ENCODE results near the gene FNIP1. TPM values are rescaled to one million over a fixed set of nuclear protein-coding genes. Genes with fewer than 3 reads are reported as not detected.
A peak's percentile ranks its signal among the peaks of the same experiment; 100 is the strongest.
"Not testable (repeated sequence)": the region's sequence is repeated elsewhere in the genome, so short reads cannot be mapped to it uniquely, and the experiment has no call there.

FNIP1 gene
- total RNA-seq (2014; rRNA removed; shearing (Covaris generic)) (21.6 and 25.8 TPM in 2 replicates), polyA plus RNA-seq (2016; fragmentation: Nextera tagmentation; extraction: Ambion mirVana) (8.8 and 10.3 TPM in 2 replicates)

- in situ Hi-C loops (cut with MboI) = no loop called here
These were observed at the start of gene FNIP1 for GRCh38 chr5:131796793-131797693. TSS of gene FNIP1 (minus strand) at chr5:131797017. CDS start at chr5:131796921, 96 bp downstream.

GRCh38 chr5:131846536-131846935, 49.7 kb upstream of the FNIP1 start:
- Histone ChIP-seq H3K27ac (no peak overlapping the region), H3K36me3 (ENCODE audit: low read depth) (no peaks in the 10 kb centered on the region), H3K4me1 (ENCODE audit: insufficient read depth) (no peaks in the 10 kb centered on the region), H3K27me3 (replicated peaks; ENCODE audit: insufficient read depth) (no peaks in the 10 kb centered on the region), H2AFZ (no peak overlapping the region), H3K9ac (no peak overlapping the region), H4K20me1 (ENCODE audit: insufficient read depth) (no peaks in the 10 kb centered on the region), H3K9me3 (ENCODE audit: low read depth) (no peaks in the 10 kb centered on the region), H3K4me2 (ENCODE audit: unreplicated experiment) (no peak overlapping the region), H3F3A (ENCODE audit: insufficient read depth) (no peaks in the 10 kb centered on the region), H3K4me3 (no peak overlapping the region), H3K9me2 (ENCODE audit: insufficient read depth) (no peaks in the 10 kb centered on the region), H3K79me2 (ENCODE audit: insufficient read depth) (no peaks in the 10 kb centered on the region)
- WGBS, 2 experiments (ENCODE audit: low coverage in 1 of 2, low lambda C conversion rate in 2 of 2, missing lambda C conversion rate in 2 of 2) = 4% methylated on average over 1 of the region's 1 CpG
- no peak for TF ChIP-seq EZH2 (IDR thresholded peaks at IDR 0.05; ENCODE audit: insufficient read depth, poor library complexity, severe bottlenecking)
- TF ChIP-seq EZH2phosphoT487 (IDR thresholded peaks at IDR 0.05; ENCODE audit: insufficient read depth, low read depth) = no peak
- in situ Hi-C loops (cut with MboI) = no loop called here
- no peak for DNase-seq

More at GRCh38 chr5:131796793-131797693, at the start of gene FNIP1:
- DNase-seq = peak; percentile 100
- peak within 1 kb of the TSS; percentile 90 for H3K4me2 ChIP-seq (ENCODE audit: unreplicated experiment)
- H3K36me3 ChIP-seq (ENCODE audit: low read depth) = no peaks in the 10 kb centered on the region
- no peaks in the 10 kb centered on the region for H3K27me3 ChIP-seq (replicated peaks; ENCODE audit: insufficient read depth)
- no peak for TF ChIP-seq EZH2phosphoT487 (IDR thresholded peaks at IDR 0.05; ENCODE audit: insufficient read depth, low read depth)
- no peak for TF ChIP-seq EZH2 (IDR thresholded peaks at IDR 0.05; ENCODE audit: insufficient read depth, poor library complexity, severe bottlenecking)
- WGBS, 2 experiments (ENCODE audit: low coverage in 1 of 2, low lambda C conversion rate in 2 of 2, missing lambda C conversion rate in 2 of 2) = 0 to 1% methylated on average over 54 to 74 of the region's 79 CpGs
- H4K20me1 ChIP-seq (ENCODE audit: insufficient read depth) = peaks cover 9% of the 10 kb centered on the region
- peaks cover 18% of the 10 kb centered on the region for H3K4me1 ChIP-seq (ENCODE audit: insufficient read depth)
- no peaks in the 10 kb centered on the region for H3F3A ChIP-seq (ENCODE audit: insufficient read depth)
- H3K9me3 ChIP-seq (ENCODE audit: low read depth) = no peaks in the 10 kb centered on the region
- H3K9me2 ChIP-seq (ENCODE audit: insufficient read depth) = no peaks in the 10 kb centered on the region
- peak within 1 kb of the TSS; percentile 88 for H2AFZ ChIP-seq
- H3K27ac ChIP-seq = peak within 1 kb of the TSS; percentile 99
- H3K4me3 ChIP-seq = peak within 1 kb of the TSS; percentile 85
- H3K9ac ChIP-seq = peak within 1 kb of the TSS; percentile 100
- H3K79me2 ChIP-seq (ENCODE audit: insufficient read depth) = peaks cover 48% of the 10 kb centered on the region

- H3K4me2 ChIP-seq (ENCODE audit: unreplicated experiment) = no peak overlapping the region
- H3K36me3 ChIP-seq (ENCODE audit: low read depth) = no peaks in the 10 kb centered on the region
- no peaks in the 10 kb centered on the region for H3F3A ChIP-seq (ENCODE audit: insufficient read depth)
- no peak for DNase-seq
- no peaks in the 10 kb centered on the region for H4K20me1 ChIP-seq (ENCODE audit: insufficient read depth)
- TF ChIP-seq EZH2 (IDR thresholded peaks at IDR 0.05; ENCODE audit: insufficient read depth, poor library complexity, severe bottlenecking) (no peak), EZH2phosphoT487 (IDR thresholded peaks at IDR 0.05; ENCODE audit: insufficient read depth, low read depth) (no peak)
- no peaks in the 10 kb centered on the region for H3K9me3 ChIP-seq (ENCODE audit: low read depth)
- no peaks in the 10 kb centered on the region for H3K79me2 ChIP-seq (ENCODE audit: insufficient read depth)
- no peak overlapping the region for H3K27ac ChIP-seq
- in situ Hi-C loops (cut with MboI) = no loop called here
- H3K4me1 ChIP-seq (ENCODE audit: insufficient read depth) = no peaks in the 10 kb centered on the region
- H3K4me3 ChIP-seq = no peak overlapping the region
- no peak overlapping the region for H3K9ac ChIP-seq
- H3K27me3 ChIP-seq (replicated peaks; ENCODE audit: insufficient read depth) = no peaks in the 10 kb centered on the region
- no peaks in the 10 kb centered on the region for H3K9me2 ChIP-seq (ENCODE audit: insufficient read depth)
- no peak overlapping the region for H2AFZ ChIP-seq
These were observed 49.0 kb upstream of the FNIP1 start for GRCh38 chr5:131845828-131846227.

GRCh38 chr5:131842971-131843370, 46.2 kb upstream of the FNIP1 start:
- H3K27ac ChIP-seq; H4K20me1 ChIP-seq (ENCODE audit: insufficient read depth); H2AFZ ChIP-seq; H3K27me3 ChIP-seq (replicated peaks; ENCODE audit: insufficient read depth); in situ Hi-C loops (cut with MboI); H3K9ac ChIP-seq; H3K4me3 ChIP-seq; H3K9me2 ChIP-seq (ENCODE audit: insufficient read depth); H3K4me2 ChIP-seq (ENCODE audit: unreplicated experiment); H3F3A ChIP-seq (ENCODE audit: insufficient read depth); H3K79me2 ChIP-seq (ENCODE audit: insufficient read depth); H3K4me1 ChIP-seq (ENCODE audit: insufficient read depth); H3K9me3 ChIP-seq (ENCODE audit: low read depth); DNase-seq; H3K36me3 ChIP-seq (ENCODE audit: low read depth): not testable (repeated sequence)
- 0 to 8% methylated on average over 1 of the region's 1 CpG for WGBS, 2 experiments (ENCODE audit: low coverage in 1 of 2, low lambda C conversion rate in 2 of 2, missing lambda C conversion rate in 2 of 2)

- in situ Hi-C loops (cut with MboI); H2AFZ ChIP-seq; H3K36me3 ChIP-seq (ENCODE audit: low read depth); H3K4me3 ChIP-seq; H3K4me1 ChIP-seq (ENCODE audit: insufficient read depth); H3K27ac ChIP-seq; DNase-seq; H3K9me2 ChIP-seq (ENCODE audit: insufficient read depth); H3K79me2 ChIP-seq (ENCODE audit: insufficient read depth); H3K9ac ChIP-seq; H3K27me3 ChIP-seq (replicated peaks; ENCODE audit: insufficient read depth); H3F3A ChIP-seq (ENCODE audit: insufficient read depth); H4K20me1 ChIP-seq (ENCODE audit: insufficient read depth); H3K9me3 ChIP-seq (ENCODE audit: low read depth); H3K4me2 ChIP-seq (ENCODE audit: unreplicated experiment): not testable (repeated sequence)
- WGBS, 2 experiments (ENCODE audit: low coverage in 1 of 2, low lambda C conversion rate in 2 of 2, missing lambda C conversion rate in 2 of 2) = 33 to 43% methylated on average over 2 of the region's 2 CpGs
These were observed 35.9 kb upstream of the FNIP1 start for GRCh38 chr5:131832702-131833101.

Data from GM23248 (cell line).